Neural progenitor cell (in vitro differentiated cells): Measurements from ENCODE around the gene RND1. TPM values are rescaled to one million over a fixed set of nuclear protein-coding genes. Genes with fewer than 3 reads are reported as not detected.
A peak's percentile ranks its signal among the peaks of the same experiment; 100 is the strongest.
"Not testable (repeated sequence)": the region's sequence is repeated elsewhere in the genome, so short reads cannot be mapped to it uniquely, and the experiment has no call there.

Experiments used
- DNase-seq: peaks from one replicate; pipeline ENCODE4 v3.0.0-alpha.2; 2016; ENCODE audit warnings: low spot score
- H2AFZ ChIP-seq: fragments of 200-600 bp; sonication (generic); replicated peaks from 2 replicates; pipeline ENCODE4 v1.6.1; 2016; ENCODE audit warnings: antibody characterized with exemption
- H3F3A ChIP-seq: fragments of 200-600 bp; sonication (generic); 2 replicates; pipeline ENCODE4 v1.6.1; 2016; ENCODE audit warnings: antibody characterized with exemption, low read depth
- H3K27ac ChIP-seq: fragments of 200-600 bp; sonication (generic); 2 replicates; pipeline ENCODE4 v1.5.1; 2016; ENCODE audit warnings: mild to moderate bottlenecking
- H3K27me3 ChIP-seq: fragments of 200-600 bp; sonication (generic); 2 replicates; pipeline ENCODE4 v1.6.1; 2016; ENCODE audit warnings: mild to moderate bottlenecking, moderate library complexity
- H3K36me3 ChIP-seq: fragments of 200-600 bp; sonication (generic); 2 replicates; pipeline ENCODE4 v1.5.1; 2016
- H3K4me1 ChIP-seq: fragments of 200-600 bp; sonication (generic); 2 replicates; pipeline ENCODE4 v1.6.1; 2016; ENCODE audit warnings: mixed run types
- H3K4me2 ChIP-seq: fragments of 200-600 bp; sonication (generic); 2 replicates; pipeline ENCODE4 v1.6.1; 2016
- H3K4me3 ChIP-seq: fragments of 200-600 bp; sonication (generic); 2 replicates; pipeline ENCODE4 v1.5.1; 2016
- H3K79me2 ChIP-seq: fragments of 200-600 bp; sonication (generic); 2 replicates; pipeline ENCODE4 v1.6.1; 2016; ENCODE audit warnings: low read depth
- H3K9ac ChIP-seq: fragments of 200-600 bp; sonication (generic); 2 replicates; pipeline ENCODE4 v1.6.1; 2016
- H3K9me3 ChIP-seq: fragments of 200-600 bp; sonication (generic); 2 replicates; pipeline ENCODE4 v1.5.1; 2016; ENCODE audit warnings: low read depth
- H4K20me1 ChIP-seq: fragments of 200-600 bp; sonication (generic); 2 replicates; pipeline ENCODE4 v1.6.1; 2016; ENCODE audit warnings: low read depth
- H3K27ac Mint-ChIP-seq: 3 replicates; pipeline ENCODE4 v1.8.0; 2021; ENCODE audit warnings: mixed read lengths
- H3K27me3 Mint-ChIP-seq: 2 replicates; pipeline ENCODE4 v1.8.0; 2022; ENCODE audit warnings: low read depth, mild to moderate bottlenecking, inconsistent platforms, moderate library complexity, mixed read lengths; ENCODE audit not compliant: insufficient read depth
- H3K36me3 Mint-ChIP-seq: 3 replicates; pipeline ENCODE4 v1.8.0; 2021; ENCODE audit warnings: mixed read lengths
- H3K4me1 Mint-ChIP-seq: 3 replicates; pipeline ENCODE4 v1.8.0; 2021; ENCODE audit warnings: mixed read lengths
- H3K4me3 Mint-ChIP-seq: 3 replicates; pipeline ENCODE4 v1.8.0; 2021; ENCODE audit warnings: mild to moderate bottlenecking, moderate library complexity, mixed read lengths
- H3K9me3 Mint-ChIP-seq: 3 replicates; pipeline ENCODE4 v1.8.0; 2020; ENCODE audit warnings: mixed read lengths
- EZH2 ChIP-seq: fragments of 200-600 bp; sonication (generic); IDR thresholded peaks from 2 replicates; pipeline ENCODE4 v1.6.1; 2017; ENCODE audit warnings: antibody characterized with exemption, mild to moderate bottlenecking, moderate library complexity
- EZH2phosphoT487 ChIP-seq: fragments of 200-600 bp; sonication (generic); IDR thresholded peaks from 2 replicates; pipeline ENCODE4 v1.6.1; 2017; ENCODE audit warnings: antibody characterized with exemption
- total RNA-seq: library from RNA; depleted of rRNA; stranded (reverse); fragments of >200 nt; gene quantifications from 2 replicates; pipeline ENCODE4 v1.2.3, GENCODE V29; 2015; ENCODE audit warnings: low replicate concordance
- TF ChIP-seq, protein P1 (sequence below): fragments of 200-600 bp; sonication (generic); IDR thresholded peaks from 2 replicates; pipeline ENCODE4 v1.5.1; 2017; ENCODE audit warnings: antibody characterized with exemption, mild to moderate bottlenecking

RND1 gene
- 9.8 and 16.7 TPM in 2 replicates for total RNA-seq

DNA sequence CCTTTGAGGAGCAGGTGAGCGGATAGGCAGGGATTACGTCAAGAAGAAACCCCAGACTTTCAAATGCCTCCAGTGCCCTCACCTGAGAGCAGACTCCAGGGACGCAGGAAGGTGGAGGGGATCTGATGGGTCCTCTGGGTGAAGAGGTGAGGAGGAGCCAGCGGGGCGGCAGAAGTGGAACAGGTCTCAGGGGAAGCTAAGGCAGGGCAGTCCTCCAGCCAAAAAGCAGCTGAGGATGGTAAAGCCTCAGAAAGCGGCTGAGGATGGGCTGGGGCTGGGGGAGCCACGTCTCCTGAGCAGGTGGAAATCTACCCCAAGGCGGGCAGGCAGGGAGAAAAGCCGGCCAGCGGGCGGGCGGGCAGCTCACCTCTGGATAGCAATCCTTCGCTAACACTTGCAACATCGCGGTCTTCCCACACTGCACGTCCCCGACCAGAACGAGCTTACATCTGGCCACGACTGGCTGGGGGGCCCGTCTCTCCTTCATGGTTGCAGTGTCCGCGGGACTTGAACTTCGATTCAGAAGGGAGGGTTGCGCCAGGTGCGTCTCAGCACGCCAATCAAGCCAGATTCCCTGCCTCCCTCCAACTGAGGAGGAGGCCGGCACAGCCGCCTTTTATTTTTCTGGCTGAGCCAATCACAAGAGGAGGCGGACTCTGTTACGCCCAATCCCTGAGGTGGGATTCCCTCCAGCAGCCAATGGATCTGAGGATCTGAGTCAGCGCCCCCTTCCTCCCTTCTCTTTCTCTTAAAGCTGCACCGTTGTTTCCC, at the start of gene RND1:
RND1 (minus strand) TSS at position 590 of the 771 bp plus-strand sequence; CDS start at position 487, 103 bp downstream.
- peak within 1 kb of the TSS; percentile 48 for H3K9ac ChIP-seq
- peaks cover 33% of the 10 kb centered on the region for H3K4me1 ChIP-seq
- H2AFZ ChIP-seq, result no peak within 1 kb of the TSS
- H3K36me3 ChIP-seq, result no peaks in the 10 kb centered on the region
- Mint-ChIP-seq H3K4me1 (peaks cover 45% of the 10 kb centered on the region), H3K27me3 (peaks cover 7% of the 10 kb centered on the region), H3K9me3 (peaks cover 2% of the 10 kb centered on the region), H3K36me3 (peaks cover 15% of the 10 kb centered on the region), H3K4me3 (peak within 1 kb of the TSS; percentile 97), H3K27ac (peak within 1 kb of the TSS; percentile 70)
- H3K4me3 ChIP-seq, result peak within 1 kb of the TSS; percentile 79
- no peak within 1 kb of the TSS for H3K27ac ChIP-seq
- peak within 1 kb of the TSS; percentile 93 for H3K4me2 ChIP-seq
- H3F3A ChIP-seq, result peaks cover 12% of the 10 kb centered on the region
- no peaks in the 10 kb centered on the region for H3K27me3 ChIP-seq
- TF ChIP-seq, protein P1, sequence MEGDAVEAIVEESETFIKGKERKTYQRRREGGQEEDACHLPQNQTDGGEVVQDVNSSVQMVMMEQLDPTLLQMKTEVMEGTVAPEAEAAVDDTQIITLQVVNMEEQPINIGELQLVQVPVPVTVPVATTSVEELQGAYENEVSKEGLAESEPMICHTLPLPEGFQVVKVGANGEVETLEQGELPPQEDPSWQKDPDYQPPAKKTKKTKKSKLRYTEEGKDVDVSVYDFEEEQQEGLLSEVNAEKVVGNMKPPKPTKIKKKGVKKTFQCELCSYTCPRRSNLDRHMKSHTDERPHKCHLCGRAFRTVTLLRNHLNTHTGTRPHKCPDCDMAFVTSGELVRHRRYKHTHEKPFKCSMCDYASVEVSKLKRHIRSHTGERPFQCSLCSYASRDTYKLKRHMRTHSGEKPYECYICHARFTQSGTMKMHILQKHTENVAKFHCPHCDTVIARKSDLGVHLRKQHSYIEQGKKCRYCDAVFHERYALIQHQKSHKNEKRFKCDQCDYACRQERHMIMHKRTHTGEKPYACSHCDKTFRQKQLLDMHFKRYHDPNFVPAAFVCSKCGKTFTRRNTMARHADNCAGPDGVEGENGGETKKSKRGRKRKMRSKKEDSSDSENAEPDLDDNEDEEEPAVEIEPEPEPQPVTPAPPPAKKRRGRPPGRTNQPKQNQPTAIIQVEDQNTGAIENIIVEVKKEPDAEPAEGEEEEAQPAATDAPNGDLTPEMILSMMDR, result peak; percentile 32
- no peak for TF ChIP-seq EZH2
- peaks cover 36% of the 10 kb centered on the region for H3K79me2 ChIP-seq
- H3K9me3 ChIP-seq, result no peaks in the 10 kb centered on the region
- DNase-seq, result peak; percentile 96
- peaks cover 24% of the 10 kb centered on the region for H4K20me1 ChIP-seq

DNA sequence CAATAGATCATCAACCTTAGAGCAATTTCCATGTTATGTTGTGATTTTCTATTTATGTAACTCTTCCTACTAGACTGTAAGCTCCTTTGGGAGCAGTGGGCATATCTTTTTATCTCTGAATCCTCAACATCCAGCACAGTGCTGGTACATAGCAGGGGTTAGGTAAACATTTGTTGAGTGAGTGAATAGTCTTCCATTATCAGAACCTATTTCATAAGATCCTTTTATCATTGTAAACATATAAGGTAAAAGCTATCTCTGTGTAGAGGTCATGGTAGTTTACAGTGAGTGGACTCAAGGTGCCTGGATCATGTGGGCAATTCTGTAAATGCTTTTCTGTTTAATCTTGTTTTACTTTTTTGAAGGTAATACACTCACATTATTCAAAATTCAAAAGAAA, 44.5 kb upstream of the RND1 start:
- Mint-ChIP-seq H3K9me3 (no peaks in the 10 kb centered on the region), H3K36me3 (peaks cover 2% of the 10 kb centered on the region), H3K4me3 (no peak overlapping the region), H3K27me3 (peaks cover 5% of the 10 kb centered on the region), H3K27ac (no peak overlapping the region), H3K4me1 (peaks cover 4% of the 10 kb centered on the region)
- no peak overlapping the region for H3K4me3 ChIP-seq
- H3K27ac ChIP-seq, result no peak overlapping the region
- DNase-seq, result no peak
- no peak overlapping the region for H3K9ac ChIP-seq
- no peak overlapping the region for H2AFZ ChIP-seq
- peaks cover 3% of the 10 kb centered on the region for H3K4me1 ChIP-seq
- no peaks in the 10 kb centered on the region for H3K9me3 ChIP-seq
- H3K27me3 ChIP-seq, result peaks cover 6% of the 10 kb centered on the region
- no peaks in the 10 kb centered on the region for H4K20me1 ChIP-seq
- TF ChIP-seq EZH2 (no peak), EZH2phosphoT487 (no peak)
- TF ChIP-seq, protein P1, result no peak
- no peaks in the 10 kb centered on the region for H3K36me3 ChIP-seq
- H3F3A ChIP-seq, result peaks cover 8% of the 10 kb centered on the region
- H3K4me2 ChIP-seq, result no peak overlapping the region
- no peaks in the 10 kb centered on the region for H3K79me2 ChIP-seq

DNA sequence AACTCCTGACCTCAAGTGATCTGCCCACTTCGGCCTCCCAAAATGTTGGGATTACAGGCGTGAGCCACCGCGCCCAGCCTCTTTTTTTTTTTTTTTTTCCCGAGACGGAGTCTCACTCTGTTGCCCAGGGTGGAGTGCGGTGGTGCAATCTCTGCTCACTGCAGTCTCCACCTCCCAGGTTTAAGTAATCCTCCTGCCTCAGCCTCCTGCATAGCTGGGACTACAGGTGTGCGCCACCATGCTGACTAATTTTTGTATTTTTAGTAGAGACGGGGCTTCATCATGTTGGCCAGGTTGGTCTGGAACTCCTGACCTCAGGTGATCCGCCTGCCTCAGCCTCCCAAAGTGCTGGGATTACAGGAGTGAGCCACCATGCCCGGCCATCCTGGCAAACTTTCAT, 44.0 kb upstream of the RND1 start:
- not testable (repeated sequence) for H3K4me3 Mint-ChIP-seq, H3K27ac Mint-ChIP-seq, H4K20me1 ChIP-seq, H3K36me3 Mint-ChIP-seq, H3K4me3 ChIP-seq, H3K9me3 ChIP-seq, DNase-seq, H3K27me3 Mint-ChIP-seq, H3K4me1 Mint-ChIP-seq, H3K27me3 ChIP-seq, H3K36me3 ChIP-seq, H3K4me1 ChIP-seq, H3K9me3 Mint-ChIP-seq, H3K27ac ChIP-seq, H3F3A ChIP-seq, H2AFZ ChIP-seq, H3K9ac ChIP-seq, H3K79me2 ChIP-seq, H3K4me2 ChIP-seq

DNA sequence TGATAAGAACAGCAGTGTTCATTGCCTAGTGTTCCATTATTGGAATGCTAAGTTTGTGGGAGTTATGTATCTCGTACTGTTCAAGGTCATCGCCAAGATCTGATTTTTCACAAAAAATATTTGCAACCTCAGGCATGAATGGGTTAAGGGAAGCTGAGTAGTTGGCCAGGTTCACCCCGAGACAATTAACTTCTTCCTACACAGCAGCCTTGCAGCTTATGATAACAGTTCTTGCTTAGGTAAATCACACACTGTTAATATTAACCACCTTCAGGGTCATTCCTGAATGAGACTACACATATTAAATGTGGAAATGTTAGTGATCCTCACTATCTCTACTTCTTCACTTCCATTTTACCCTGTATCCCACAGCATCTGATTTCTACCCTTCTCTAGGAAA, 41.6 kb upstream of the RND1 start:
- H3F3A ChIP-seq, result no peaks in the 10 kb centered on the region
- H3K27me3 ChIP-seq, result peaks cover 15% of the 10 kb centered on the region
- H4K20me1 ChIP-seq, result no peaks in the 10 kb centered on the region
- no peak for DNase-seq
- no peak overlapping the region for H3K9ac ChIP-seq
- no peaks in the 10 kb centered on the region for H3K36me3 ChIP-seq
- TF ChIP-seq EZH2 (no peak), EZH2phosphoT487 (no peak)
- TF ChIP-seq, protein P1, result no peak
- H3K4me1 Mint-ChIP-seq, result peaks cover 7% of the 10 kb centered on the region
- no peak overlapping the region for H3K4me2 ChIP-seq
- H3K4me3 Mint-ChIP-seq, result no peak overlapping the region
- H3K4me3 ChIP-seq, result no peak overlapping the region
- H3K27ac ChIP-seq, result no peak overlapping the region
- H3K27ac Mint-ChIP-seq, result no peak overlapping the region
- H3K79me2 ChIP-seq, result no peaks in the 10 kb centered on the region
- no peaks in the 10 kb centered on the region for H3K36me3 Mint-ChIP-seq
- peaks cover 10% of the 10 kb centered on the region for H3K27me3 Mint-ChIP-seq
- no peaks in the 10 kb centered on the region for H3K9me3 ChIP-seq
- H3K9me3 Mint-ChIP-seq, result peaks cover 2% of the 10 kb centered on the region
- H2AFZ ChIP-seq, result no peak overlapping the region
- no peaks in the 10 kb centered on the region for H3K4me1 ChIP-seq
